ENCODE measurements around the gene ITIH6. TPM values are rescaled to one million over a fixed set of nuclear protein-coding genes. Genes with fewer than 3 reads are reported as not detected.

Gene ITIH6
- total RNA-seq, 1 experiment from 2014 or later: not detected

- no peak for ATAC-seq
- intact Hi-C loops (cut with micrococcal nuclease): no loop called here
- Histone ChIP-seq H3K27me3 (ENCODE audit: low read length) (no peaks in the 10 kb centered on the region), H3K36me3 (ENCODE audit: low read depth, low read length) (no peaks in the 10 kb centered on the region), H3K79me2 (ENCODE audit: low read length) (no peaks in the 10 kb centered on the region), H3K9me3 (ENCODE audit: low read length) (no peaks in the 10 kb centered on the region), H3K4me2 (ENCODE audit: low read length) (no peak overlapping the region), H3K4me1 (ENCODE audit: insufficient read depth, low read length) (peaks cover 9% of the 10 kb centered on the region), H3F3A (ENCODE audit: low read length, unreplicated experiment) (no peaks in the 10 kb centered on the region), H3K4me3 (ENCODE audit: low read length) (no peak overlapping the region), H3K27ac (ENCODE audit: low read length) (peak overlapping the region; percentile 74; the same call in 1 of the 2 replicates), H3K9me2 (replicated peaks; ENCODE audit: low read length) (no peaks in the 10 kb centered on the region), H4K20me1 (ENCODE audit: low read length) (no peaks in the 10 kb centered on the region), H3K9ac (ENCODE audit: low read length) (peak overlapping the region; percentile 33; the same call in 1 of the 2 replicates), H2AFZ (ENCODE audit: low read length) (no peak overlapping the region)
- no peak for TF ChIP-seq EZH2 (IDR thresholded peaks at IDR 0.05; ENCODE audit: low read length, unreplicated experiment)
- no peak for TF ChIP-seq CTCF (conservative IDR thresholded peaks at IDR 0.05; ENCODE audit: low read depth, low read length)
- TF ChIP-seq EZH2phosphoT487 (IDR thresholded peaks at IDR 0.05; ENCODE audit: borderline replicate concordance, low read length): no peak
- BruUV-seq (replicated peaks): no TSS peak
- ChIA-PET CTCF (no interaction called here), POLR2A (ENCODE audit: unreplicated experiment) (no interaction called here)
- DNase-seq: no peak
Observed at GRCh38 chrX:54824722-54825121, 26.7 kb upstream of the ITIH6 start.

GRCh38 chrX:54824195-54824594, 26.1 kb upstream of the ITIH6 start:
- ChIA-PET CTCF (no interaction called here), POLR2A (ENCODE audit: unreplicated experiment) (no interaction called here)
- Histone ChIP-seq H3K4me3 (ENCODE audit: low read length) (no peak overlapping the region), H3K4me2 (ENCODE audit: low read length) (0 out of 2 replicates have a peak overlapping the region, but pooled peaks have one; percentile 11), H2AFZ (ENCODE audit: low read length) (no peak overlapping the region), H3K9me2 (replicated peaks; ENCODE audit: low read length) (no peaks in the 10 kb centered on the region), H3K9ac (ENCODE audit: low read length) (peak overlapping the region; percentile 33; the same call in 1 of the 2 replicates), H3F3A (ENCODE audit: low read length, unreplicated experiment) (no peaks in the 10 kb centered on the region), H3K79me2 (ENCODE audit: low read length) (no peaks in the 10 kb centered on the region), H4K20me1 (ENCODE audit: low read length) (no peaks in the 10 kb centered on the region), H3K9me3 (ENCODE audit: low read length) (no peaks in the 10 kb centered on the region), H3K36me3 (ENCODE audit: low read depth, low read length) (no peaks in the 10 kb centered on the region), H3K27ac (ENCODE audit: low read length) (peak overlapping the region; percentile 74), H3K4me1 (ENCODE audit: insufficient read depth, low read length) (peaks cover 9% of the 10 kb centered on the region), H3K27me3 (ENCODE audit: low read length) (no peaks in the 10 kb centered on the region)
- intact Hi-C loops (cut with micrococcal nuclease): no loop called here
- no peak for TF ChIP-seq EZH2phosphoT487 (IDR thresholded peaks at IDR 0.05; ENCODE audit: borderline replicate concordance, low read length)
- TF ChIP-seq EZH2 (IDR thresholded peaks at IDR 0.05; ENCODE audit: low read length, unreplicated experiment): no peak
- no peak for TF ChIP-seq CTCF (conservative IDR thresholded peaks at IDR 0.05; ENCODE audit: low read depth, low read length)
- BruUV-seq (replicated peaks): no TSS peak
- DNase-seq: peak; percentile 8
- no peak for ATAC-seq

GRCh38 chrX:54821310-54821709, 23.3 kb upstream of the ITIH6 start:
- POLR2A ChIA-PET (ENCODE audit: unreplicated experiment): no interaction called here

More at GRCh38 chrX:54821310-54821709, 23.3 kb upstream of the ITIH6 start:
- Histone ChIP-seq H3K4me3 (ENCODE audit: low read length) (no peak overlapping the region), H3K36me3 (ENCODE audit: low read depth, low read length) (no peaks in the 10 kb centered on the region), H3F3A (ENCODE audit: low read length, unreplicated experiment) (no peaks in the 10 kb centered on the region), H3K9me3 (ENCODE audit: low read length) (no peaks in the 10 kb centered on the region), H3K27ac (ENCODE audit: low read length) (no peak overlapping the region), H3K9ac (ENCODE audit: low read length) (no peak overlapping the region), H3K27me3 (ENCODE audit: low read length) (no peaks in the 10 kb centered on the region), H3K9me2 (replicated peaks; ENCODE audit: low read length) (no peaks in the 10 kb centered on the region), H3K79me2 (ENCODE audit: low read length) (no peaks in the 10 kb centered on the region), H4K20me1 (ENCODE audit: low read length) (no peaks in the 10 kb centered on the region), H2AFZ (ENCODE audit: low read length) (no peak overlapping the region), H3K4me2 (ENCODE audit: low read length) (no peak overlapping the region), H3K4me1 (ENCODE audit: insufficient read depth, low read length) (peaks cover 9% of the 10 kb centered on the region)
- no peak for DNase-seq
- intact Hi-C loops (cut with micrococcal nuclease): no loop called here
- BruUV-seq (replicated peaks): no TSS peak
- no peak for ATAC-seq
- TF ChIP-seq EZH2phosphoT487 (IDR thresholded peaks at IDR 0.05; ENCODE audit: borderline replicate concordance, low read length): no peak
- no peak for TF ChIP-seq EZH2 (IDR thresholded peaks at IDR 0.05; ENCODE audit: low read length, unreplicated experiment)
- CTCF ChIA-PET: no interaction called here
